A673 (cell line): ENCODE measurements around the gene GOLGA3.

Experiments used
- CTCF ChIP-seq: fragments of 300-800, 200-600 bp; sonication (generic); conservative IDR thresholded peaks from 2 replicates; pipeline ENCODE4 v1.5.1; 2017; ENCODE audit warnings: low read depth, mild to moderate bottlenecking, antibody characterized with exemption, low read length, moderate library complexity, mixed read lengths
- EZH2 ChIP-seq: fragments of 200-600 bp; sonication (generic); IDR thresholded peaks from 2 replicates; pipeline ENCODE4 v1.6.1; 2017; ENCODE audit warnings: borderline replicate concordance, low read depth, mild to moderate bottlenecking, mixed read lengths, antibody characterized with exemption, low read length; ENCODE audit not compliant: poor library complexity, severe bottlenecking

- no peak for TF ChIP-seq CTCF
- TF ChIP-seq EZH2, result no peak
These were observed 88.9 kb downstream of the GOLGA3 start for GRCh38 chr12:132739600-132740312.
